PC-3 (cell line): Measurements from ENCODE around the gene TTC28. TPM values are rescaled to one million over a fixed set of nuclear protein-coding genes. Genes with fewer than 3 reads are reported as not detected.

Source experiments
- ATAC-seq: fragments of 200-7000 bp; cut with Tn5 transposase; 2 replicates; pipeline ENCODE4 v1.9.1; 2020; ENCODE audit warnings: mild to moderate bottlenecking, moderate library complexity
- BruUV-seq: library from RNA; stranded (reverse); fragments of 400-500 nt; replicated peaks from 2 replicates; lab custom pipeline; 2021; lab: Mats Ljungman, UMichigan
- CTCF ChIA-PET: fragments of 300-600 bp; sonication (Branson Sonifier 250); formaldehyde crosslinking; loops from one replicate; lab custom pipeline; 2022; ENCODE audit warnings: antibody characterized with exemption; lab: Charles Lee
- POLR2A ChIA-PET: fragments of 300-600 bp; sonication (Branson Sonifier 250); formaldehyde crosslinking; loops from one replicate; lab custom pipeline; 2022; ENCODE audit warnings: antibody characterized with exemption; ENCODE audit not compliant: unreplicated experiment; lab: Charles Lee
- DNase-seq: peaks from one replicate; pipeline ENCODE4 v3.0.0-alpha.2; 2015
- H2AFZ ChIP-seq: fragments of 300-600 bp; sonication (generic); 2 replicates; pipeline ENCODE4 v1.6.0; 2016; ENCODE audit warnings: antibody characterized with exemption, low read length
- H3F3A ChIP-seq: fragments of 300-600 bp; sonication (generic); one replicate; pipeline ENCODE4 v1.6.0; 2017; ENCODE audit warnings: antibody characterized with exemption, low read length, control low read depth, mild to moderate bottlenecking; ENCODE audit not compliant: unreplicated experiment
- H3K27ac ChIP-seq: fragments of 300-600 bp; sonication (generic); 2 replicates; pipeline ENCODE4 v1.5.1; 2016; ENCODE audit warnings: mild to moderate bottlenecking, low read length
- H3K27me3 ChIP-seq: fragments of 300-600 bp; sonication (generic); 2 replicates; pipeline ENCODE4 v1.6.1; 2016; ENCODE audit warnings: low read length, mixed read lengths
- H3K36me3 ChIP-seq: fragments of 300-600 bp; sonication (generic); 2 replicates; pipeline ENCODE4 v1.6.1; 2016; ENCODE audit warnings: low read depth, mixed run types, low read length, mixed read lengths
- H3K4me1 ChIP-seq: fragments of 300-600 bp; sonication (generic); 2 replicates; pipeline ENCODE4 v1.5.1; 2016; ENCODE audit warnings: low read length; ENCODE audit not compliant: insufficient read depth
- H3K4me2 ChIP-seq: fragments of 300-600 bp; sonication (generic); 2 replicates; pipeline ENCODE4 v1.6.0; 2016; ENCODE audit warnings: low read length
- H3K4me3 ChIP-seq: fragments of 300-600 bp; sonication (generic); 2 replicates; pipeline ENCODE4 v1.5.1; 2016; ENCODE audit warnings: mild to moderate bottlenecking, low read length, mixed read lengths
- H3K79me2 ChIP-seq: fragments of 300-600 bp; sonication (generic); 2 replicates; pipeline ENCODE4 v1.6.1; 2017; ENCODE audit warnings: low read length, mixed read lengths
- H3K9ac ChIP-seq: fragments of 300-600 bp; sonication (generic); 2 replicates; pipeline ENCODE4 v1.6.0; 2016; ENCODE audit warnings: mild to moderate bottlenecking, low read length
- H3K9me2 ChIP-seq: fragments of 300-600 bp; sonication (generic); replicated peaks from 2 replicates; pipeline ENCODE4 v1.6.1; 2016; ENCODE audit warnings: mixed run types, low read length, mixed read lengths
- H3K9me3 ChIP-seq: fragments of 300-600 bp; sonication (generic); 2 replicates; pipeline ENCODE4 v1.6.1; 2016; ENCODE audit warnings: low read length, mixed read lengths
- H4K20me1 ChIP-seq: fragments of 300-600 bp; sonication (generic); 2 replicates; pipeline ENCODE4 v1.6.1; 2016; ENCODE audit warnings: low read length, mixed read lengths
- EZH2 ChIP-seq: fragments of 300-600 bp; sonication (generic); IDR thresholded peaks from one replicate; pipeline ENCODE4 v1.6.1; 2017; ENCODE audit warnings: antibody characterized with exemption, mild to moderate bottlenecking, low read length; ENCODE audit not compliant: unreplicated experiment
- EZH2phosphoT487 ChIP-seq: fragments of 300-600 bp; sonication (generic); IDR thresholded peaks from 2 replicates; pipeline ENCODE4 v1.6.1; 2018; ENCODE audit warnings: mild to moderate bottlenecking, antibody characterized with exemption, low read length, borderline replicate concordance
- intact Hi-C: fragments of 100-400 bp; cut with micrococcal nuclease; formaldehyde crosslinking; loops from 2 replicates; pipeline ENCODE4 v1.9.0; 2023
- total RNA-seq: library from RNA; depleted of rRNA; stranded (reverse); fragments of >200 nt; gene quantifications from 2 replicates; pipeline ENCODE4 v1.2.3, GENCODE V29; 2014
- TF ChIP-seq, protein P1 (sequence below): fragments of 300-600 bp; sonication (generic); conservative IDR thresholded peaks from 2 replicates; pipeline ENCODE4 v1.5.1; 2017; ENCODE audit warnings: antibody characterized with exemption, low read depth, mild to moderate bottlenecking, low read length

Gene TTC28
- total RNA-seq, 1 experiment from 2014 or later: 6.3 TPM

DNA sequence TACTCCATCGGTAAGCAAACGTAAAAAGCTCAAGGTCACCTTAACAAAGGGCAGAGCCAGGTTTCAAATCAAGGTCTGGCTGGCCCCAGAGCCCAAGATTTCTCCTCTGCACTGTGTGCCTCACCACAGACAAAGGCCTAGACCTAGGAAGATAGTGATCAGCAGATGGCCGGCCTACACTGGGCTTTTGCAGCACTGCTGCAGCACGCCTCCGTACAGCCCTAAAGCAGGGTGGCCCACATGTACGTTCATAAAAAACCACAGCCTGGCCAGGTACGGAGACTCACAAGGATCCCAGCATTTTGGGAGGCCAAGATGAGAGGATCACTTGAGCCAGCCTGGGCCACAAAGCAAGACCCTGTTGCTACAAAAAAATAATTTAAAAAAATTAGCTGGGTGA, 654.3 kb downstream of the TTC28 start:
- H3K4me2 ChIP-seq: no peak overlapping the region
- no peaks in the 10 kb centered on the region for H3K79me2 ChIP-seq
- H3F3A ChIP-seq: no peaks in the 10 kb centered on the region
- ChIA-PET CTCF (no interaction called here), POLR2A (no interaction called here)
- H3K27ac ChIP-seq: no peak overlapping the region
- TF ChIP-seq, protein P1, sequence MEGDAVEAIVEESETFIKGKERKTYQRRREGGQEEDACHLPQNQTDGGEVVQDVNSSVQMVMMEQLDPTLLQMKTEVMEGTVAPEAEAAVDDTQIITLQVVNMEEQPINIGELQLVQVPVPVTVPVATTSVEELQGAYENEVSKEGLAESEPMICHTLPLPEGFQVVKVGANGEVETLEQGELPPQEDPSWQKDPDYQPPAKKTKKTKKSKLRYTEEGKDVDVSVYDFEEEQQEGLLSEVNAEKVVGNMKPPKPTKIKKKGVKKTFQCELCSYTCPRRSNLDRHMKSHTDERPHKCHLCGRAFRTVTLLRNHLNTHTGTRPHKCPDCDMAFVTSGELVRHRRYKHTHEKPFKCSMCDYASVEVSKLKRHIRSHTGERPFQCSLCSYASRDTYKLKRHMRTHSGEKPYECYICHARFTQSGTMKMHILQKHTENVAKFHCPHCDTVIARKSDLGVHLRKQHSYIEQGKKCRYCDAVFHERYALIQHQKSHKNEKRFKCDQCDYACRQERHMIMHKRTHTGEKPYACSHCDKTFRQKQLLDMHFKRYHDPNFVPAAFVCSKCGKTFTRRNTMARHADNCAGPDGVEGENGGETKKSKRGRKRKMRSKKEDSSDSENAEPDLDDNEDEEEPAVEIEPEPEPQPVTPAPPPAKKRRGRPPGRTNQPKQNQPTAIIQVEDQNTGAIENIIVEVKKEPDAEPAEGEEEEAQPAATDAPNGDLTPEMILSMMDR: no peak
- no peak for TF ChIP-seq EZH2
- TF ChIP-seq EZH2phosphoT487: no peak
- no peaks in the 10 kb centered on the region for H3K36me3 ChIP-seq
- DNase-seq: no peak
- no peak overlapping the region for H3K9ac ChIP-seq
- H3K9me3 ChIP-seq: no peaks in the 10 kb centered on the region
- intact Hi-C loops: no loop called here
- no peaks in the 10 kb centered on the region for H3K9me2 ChIP-seq
- ATAC-seq: no peak
- H3K27me3 ChIP-seq: no peaks in the 10 kb centered on the region
- no TSS peak for BruUV-seq
- H3K4me1 ChIP-seq: peaks cover 20% of the 10 kb centered on the region
- H2AFZ ChIP-seq: no peak overlapping the region
- no peak overlapping the region for H3K4me3 ChIP-seq
- H4K20me1 ChIP-seq: no peaks in the 10 kb centered on the region

DNA sequence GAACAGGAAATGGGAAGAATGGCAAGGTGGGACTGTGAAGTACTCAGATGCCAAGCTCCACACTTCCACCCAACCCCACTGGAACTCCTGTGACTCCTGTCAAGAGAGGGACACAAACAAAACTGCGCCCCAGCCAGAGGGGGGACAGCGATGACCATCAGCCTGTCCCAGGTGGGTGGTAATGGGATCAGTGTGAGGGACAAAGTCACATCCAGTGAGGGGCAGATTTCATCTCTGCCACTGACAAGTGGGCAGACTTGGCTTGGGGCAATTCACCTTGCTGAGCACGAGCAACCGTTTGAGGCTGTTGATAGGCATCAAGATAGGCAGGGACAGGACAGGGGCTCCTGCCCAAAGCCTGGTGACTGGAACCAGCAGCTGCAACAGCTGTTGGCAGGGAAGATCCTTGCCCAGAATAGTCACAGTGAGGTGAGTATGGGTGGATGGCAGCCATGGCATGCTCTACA, 655.2 kb downstream of the TTC28 start:
- intact Hi-C loops: no loop called here
- ATAC-seq (no peak), DNase-seq (no peak)
- no peak overlapping the region for H3K4me3 ChIP-seq
- H2AFZ ChIP-seq: no peak overlapping the region
- H4K20me1 ChIP-seq: 0 out of 2 replicates have a peak, but pooled peaks cover 3% of the 10 kb centered on the region
- ChIA-PET POLR2A (no interaction called here), CTCF (no interaction called here)
- H3K36me3 ChIP-seq: no peaks in the 10 kb centered on the region
- no peak overlapping the region for H3K27ac ChIP-seq
- no peaks in the 10 kb centered on the region for H3K9me2 ChIP-seq
- H3K4me2 ChIP-seq: no peak overlapping the region
- BruUV-seq: no TSS peak
- no peaks in the 10 kb centered on the region for H3K27me3 ChIP-seq
- H3K9ac ChIP-seq: no peak overlapping the region
- H3K9me3 ChIP-seq: no peaks in the 10 kb centered on the region
- peaks cover 16% of the 10 kb centered on the region for H3K4me1 ChIP-seq
- TF ChIP-seq EZH2phosphoT487: no peak
- TF ChIP-seq EZH2: no peak
- TF ChIP-seq, protein P1: no peak
- H3K79me2 ChIP-seq: no peaks in the 10 kb centered on the region
- H3F3A ChIP-seq: no peaks in the 10 kb centered on the region

DNA sequence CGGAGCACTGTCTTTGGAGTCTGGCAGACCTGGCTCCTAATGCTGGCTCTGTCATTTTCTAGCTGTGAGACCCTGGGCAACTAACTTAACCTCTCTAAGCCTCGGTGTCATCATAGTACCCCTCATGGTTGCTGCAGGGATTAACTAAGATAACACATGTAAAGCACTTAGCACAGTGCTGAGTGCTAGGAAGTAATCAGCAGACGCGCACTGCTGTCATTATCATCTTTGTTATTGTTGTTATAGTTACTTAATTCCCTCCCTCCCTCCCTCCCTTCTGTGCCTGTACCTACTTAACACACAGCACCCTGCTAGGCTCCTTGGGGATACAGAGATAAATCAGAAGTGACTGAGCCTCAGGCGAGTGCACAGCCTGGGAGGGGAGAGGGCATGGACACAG, 655.9 kb downstream of the TTC28 start:
- POLR2A ChIA-PET: no interaction called here

More for the DNA sequence above, 655.9 kb downstream of the TTC28 start:
- H3F3A ChIP-seq: no peaks in the 10 kb centered on the region
- H3K36me3 ChIP-seq: no peaks in the 10 kb centered on the region
- BruUV-seq: no TSS peak
- H3K27me3 ChIP-seq: no peaks in the 10 kb centered on the region
- H3K4me2 ChIP-seq: no peak overlapping the region
- no peak overlapping the region for H2AFZ ChIP-seq
- ATAC-seq: no peak
- CTCF ChIA-PET: no interaction called here
- DNase-seq: no peak
- H4K20me1 ChIP-seq: 0 out of 2 replicates have a peak, but pooled peaks cover 3% of the 10 kb centered on the region
- no peaks in the 10 kb centered on the region for H3K9me3 ChIP-seq
- H3K79me2 ChIP-seq: no peaks in the 10 kb centered on the region
- intact Hi-C loops: no loop called here
- H3K4me1 ChIP-seq: peaks cover 16% of the 10 kb centered on the region
- H3K4me3 ChIP-seq: no peak overlapping the region
- H3K27ac ChIP-seq: no peak overlapping the region
- no peak overlapping the region for H3K9ac ChIP-seq
- H3K9me2 ChIP-seq: no peaks in the 10 kb centered on the region
- TF ChIP-seq, protein P1: no peak
- TF ChIP-seq EZH2: no peak
- TF ChIP-seq EZH2phosphoT487: no peak
